ENCODE results near the gene CCIN. TPM values are rescaled to one million over a fixed set of nuclear protein-coding genes. Genes with fewer than 3 reads are reported as not detected.

Gene CCIN
- total and polyA plus RNA-seq, 9 of the 15 experiments (the other 6 are each of a cell fraction or from before 2014, with no cell fraction given) = not detected

DNA sequence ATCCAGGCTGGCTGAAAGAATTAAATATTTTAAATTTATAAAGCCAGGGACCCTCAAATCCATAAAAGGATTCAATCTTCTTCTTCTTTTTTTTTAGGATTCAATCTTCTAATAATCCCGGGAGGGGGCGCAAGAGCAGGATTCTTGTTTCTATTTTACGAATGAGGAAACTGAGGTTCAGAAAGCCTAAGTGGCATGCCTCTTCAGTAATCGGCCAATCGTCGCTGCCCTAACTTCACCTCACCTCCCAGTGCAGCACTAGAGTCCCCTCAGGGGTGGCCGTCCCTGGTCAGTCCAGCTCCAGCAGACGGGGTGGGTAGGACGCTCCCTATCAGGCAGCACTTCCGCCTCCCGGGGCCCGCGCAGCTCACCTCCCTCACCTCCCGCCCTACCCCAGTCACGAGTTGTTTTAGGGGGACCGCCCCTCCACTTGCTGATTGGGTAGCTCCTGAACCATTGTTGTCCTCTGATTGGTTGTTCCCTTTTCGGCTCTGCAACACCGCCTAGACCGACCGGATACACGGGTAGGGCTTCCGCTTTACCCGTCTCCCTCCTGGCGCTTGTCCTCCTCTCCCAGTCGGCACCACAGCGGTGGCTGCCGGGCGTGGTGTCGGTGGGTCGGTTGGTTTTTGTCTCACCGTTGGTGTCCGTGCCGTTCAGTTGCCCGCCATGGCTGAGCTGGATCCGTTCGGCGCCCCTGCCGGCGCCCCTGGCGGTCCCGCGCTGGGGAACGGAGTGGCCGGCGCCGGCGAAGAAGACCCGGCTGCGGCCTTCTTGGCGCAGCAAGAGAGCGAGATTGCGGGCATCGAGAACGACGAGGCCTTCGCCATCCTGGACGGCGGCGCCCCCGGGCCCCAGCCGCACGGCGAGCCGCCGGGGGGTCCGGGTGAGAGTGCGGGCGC lies 21.5 kb downstream of the CCIN start, which contains the start of gene CLTA:
TSS of gene CLTA (plus strand) at position 534 of the 902 bp plus-strand sequence. CDS start at position 670, 136 bp downstream.
- Histone ChIP-seq H3K27ac (ENCODE audit: extremely low read depth, low read depth, low read length) (peak within 1 kb of the TSS; percentile 93), H3K9me3 (replicated peaks; ENCODE audit: control insufficient read depth, insufficient read depth, low read depth, low read length) (no peaks in the 10 kb centered on the region), H3K27me3 (ENCODE audit: control insufficient read depth in 2 of 2, insufficient read depth in 2 of 2, low read length in 2 of 2) (no peaks in the 10 kb centered on the region), H3K4me1 (replicated peaks in 1 of 2; ENCODE audit: control insufficient read depth in 2 of 2, insufficient read depth in 2 of 2, low read length in 2 of 2) (peaks cover 3 to 12% of the 10 kb centered on the region in 2 experiments; a peak in 4 of 5 replicates), H3K9ac (ENCODE audit: insufficient read depth in 1 of 2, low read depth in 2 of 2, low read length in 2 of 2) (peak within 1 kb of the TSS; percentile 96 to 100), H3K36me3 (ENCODE audit: control insufficient read depth, insufficient read depth, low read length) (peaks cover 26% of the 10 kb centered on the region; the same call in 2 of the 3 replicates), H3K79me2 (ENCODE audit: control insufficient read depth, insufficient read depth, low read length) (peaks cover 48% of the 10 kb centered on the region), H4K20me1 (replicated peaks; ENCODE audit: control insufficient read depth, insufficient read depth, low read length) (peaks cover 28% of the 10 kb centered on the region), H3K9me1 (ENCODE audit: control insufficient read depth, insufficient read depth, low read length) (no peaks in the 10 kb centered on the region), H3K4me3 (peak within 1 kb of the TSS; percentile 97), H3K4me2 (ENCODE audit: insufficient read depth, low read length) (peak within 1 kb of the TSS; percentile 87), H2AFZ (ENCODE audit: low read depth, low read length) (peak within 1 kb of the TSS; percentile 97)
- POLR2A ChIA-PET = interaction anchor here (0.6 to 2.8 kb wide), 13 partner anchors 9 to 138 kb away, joined by 3 to 13 read pairs (median 4); no protein-coding TSS in a partner anchor
- peak; percentile 93 to 97 (median 96) for DNase-seq (ENCODE audit: extremely low read depth in 1 of 4, low spot score in 3 of 4)
- ATAC-seq = peak; percentile 99
- in situ Hi-C loops (cut with MboI) (no loop called here), intact Hi-C loops (cut with micrococcal nuclease) (no loop called here)
- CTCF ChIA-PET (ENCODE audit: low intra/inter-chr PET ratio) = interaction anchor here (0.7 kb wide), 1 partner anchor 147 kb away, joined by 3 read pairs; no protein-coding TSS in a partner anchor
- FAIRE-seq = peak; percentile 95
- under 1% methylated on average over 36 of the region's 68 CpGs for WGBS (ENCODE audit: insufficient coverage, low coverage, missing lambda C conversion rate)
- BruUV-seq (replicated peaks) = no TSS peak
- TF ChIP-seq ETS2 (tag; IDR thresholded peaks at IDR 0.05; ENCODE audit: borderline replicate concordance, poor library complexity, severe bottlenecking) (no peak), ZNF431 (CRISPR knock-in tag; IDR thresholded peaks at IDR 0.05) (no peak), NR2C2 (CRISPR knock-in tag; IDR thresholded peaks at IDR 0.05) (no peak), NR2C2 (tag; IDR thresholded peaks at IDR 0.05) (0 out of 2 replicates have a peak, but pooled peaks have one; percentile 46), ZNF124 (CRISPR knock-in tag; IDR thresholded peaks at IDR 0.05) (no peak), BRD4 (IDR thresholded peaks at IDR 0.05) (no peak), PRMT5 (CRISPR knock-in tag; IDR thresholded peaks at IDR 0.05) (no peak), SP1 (CRISPR knock-in tag; IDR thresholded peaks at IDR 0.05) (peak; percentile 77), RBM17 (IDR thresholded peaks at IDR 0.05; ENCODE audit: borderline replicate concordance, low read depth, low read length) (no peak), ZNF146 (CRISPR knock-in tag; IDR thresholded peaks at IDR 0.05; ENCODE audit: unreplicated experiment) (no peak), ELF4 (CRISPR knock-in tag; IDR thresholded peaks at IDR 0.05) (no peak), ETV1 (tag; conservative IDR thresholded peaks at IDR 0.05; ENCODE audit: low read depth) (peak; percentile 86), RBM34 (IDR thresholded peaks at IDR 0.05; ENCODE audit: borderline replicate concordance, insufficient read depth, low read length) (no peak), RBBP5 (IDR thresholded peaks at IDR 0.05; ENCODE audit: borderline replicate concordance, insufficient read depth, low read length, poor library complexity, severe bottlenecking) (peak; percentile 90)
- TF ChIP-seq, protein P1, sequence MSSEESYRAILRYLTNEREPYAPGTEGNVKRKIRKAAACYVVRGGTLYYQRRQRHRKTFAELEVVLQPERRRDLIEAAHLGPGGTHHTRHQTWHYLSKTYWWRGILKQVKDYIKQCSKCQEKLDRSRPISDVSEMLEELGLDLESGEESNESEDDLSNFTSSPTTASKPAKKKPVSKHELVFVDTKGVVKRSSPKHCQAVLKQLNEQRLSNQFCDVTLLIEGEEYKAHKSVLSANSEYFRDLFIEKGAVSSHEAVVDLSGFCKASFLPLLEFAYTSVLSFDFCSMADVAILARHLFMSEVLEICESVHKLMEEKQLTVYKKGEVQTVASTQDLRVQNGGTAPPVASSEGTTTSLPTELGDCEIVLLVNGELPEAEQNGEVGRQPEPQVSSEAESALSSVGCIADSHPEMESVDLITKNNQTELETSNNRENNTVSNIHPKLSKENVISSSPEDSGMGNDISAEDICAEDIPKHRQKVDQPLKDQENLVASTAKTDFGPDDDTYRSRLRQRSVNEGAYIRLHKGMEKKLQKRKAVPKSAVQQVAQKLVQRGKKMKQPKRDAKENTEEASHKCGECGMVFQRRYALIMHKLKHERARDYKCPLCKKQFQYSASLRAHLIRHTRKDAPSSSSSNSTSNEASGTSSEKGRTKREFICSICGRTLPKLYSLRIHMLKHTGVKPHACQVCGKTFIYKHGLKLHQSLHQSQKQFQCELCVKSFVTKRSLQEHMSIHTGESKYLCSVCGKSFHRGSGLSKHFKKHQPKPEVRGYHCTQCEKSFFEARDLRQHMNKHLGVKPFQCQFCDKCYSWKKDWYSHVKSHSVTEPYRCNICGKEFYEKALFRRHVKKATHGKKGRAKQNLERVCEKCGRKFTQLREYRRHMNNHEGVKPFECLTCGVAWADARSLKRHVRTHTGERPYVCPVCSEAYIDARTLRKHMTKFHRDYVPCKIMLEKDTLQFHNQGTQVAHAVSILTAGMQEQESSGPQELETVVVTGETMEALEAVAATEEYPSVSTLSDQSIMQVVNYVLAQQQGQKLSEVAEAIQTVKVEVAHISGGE (CRISPR knock-in tag; IDR thresholded peaks at IDR 0.05) = peak in 2 of 3 experiments; percentile 67 to 87; a peak in 3 of 6 replicates
- TF ChIP-seq, protein P2, sequence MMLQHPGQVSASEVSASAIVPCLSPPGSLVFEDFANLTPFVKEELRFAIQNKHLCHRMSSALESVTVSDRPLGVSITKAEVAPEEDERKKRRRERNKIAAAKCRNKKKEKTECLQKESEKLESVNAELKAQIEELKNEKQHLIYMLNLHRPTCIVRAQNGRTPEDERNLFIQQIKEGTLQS (IDR thresholded peaks at IDR 0.05) = no peak
- TF ChIP-seq, protein P2 (CRISPR knock-in tag; conservative IDR thresholded peaks at IDR 0.05) = no peak

Measured in K562 (cell line).